Stimulated activated CD8-positive, alpha-beta memory T cell treated with anti-CD3 and anti-CD28 coated beads, Interleukin-15, amount 100 ng/mL, for 1 hour (primary cell): ENCODE data around the gene LMNTD1.
"Not testable (repeated sequence)": the region's sequence is repeated elsewhere in the genome, so short reads cannot be mapped to it uniquely, and the experiment has no call there.

Experiments
- DNase-seq: peaks from one replicate; pipeline ENCODE4 v3.0.0-alpha.2; 2020; ENCODE audit warnings: low read depth

LMNTD1 gene

GRCh38 chr12:25427337-25428249 lies 125.5 kb downstream of the LMNTD1 start:
- DNase-seq = no peak

GRCh38 chr12:25426821-25427220 lies 126.3 kb downstream of the LMNTD1 start:
- DNase-seq = not testable (repeated sequence)
